Keratinocyte (primary cell): Measurements from ENCODE around the gene WNT7B.

ENCODE experiments used
- EZH2 ChIP-seq: IDR thresholded peaks from one replicate; pipeline ENCODE4 v1.6.1; 2012; ENCODE audit warnings: inconsistent platforms, mild to moderate bottlenecking, low read length, moderate library complexity
- TF ChIP-seq, protein P1 (sequence below), 3 experiments: IDR thresholded peaks in 1 of 3; conservative IDR thresholded peaks in 1 of 3; optimal IDR thresholded peaks in 1 of 3; 2 replicates in 2 of 3; 3 replicates in 1 of 3; pipeline versions ENCODE3 to v1.5.1; 2011; ENCODE audit warnings: low read length in 3 of 3, mild to moderate bottlenecking in 3 of 3, moderate library complexity in 2 of 3, control low read depth in 1 of 3, inconsistent platforms in 1 of 3; ENCODE audit not compliant: insufficient read depth in 2 of 3; ENCODE audit errors: extremely low read depth in 1 of 3

DNA sequence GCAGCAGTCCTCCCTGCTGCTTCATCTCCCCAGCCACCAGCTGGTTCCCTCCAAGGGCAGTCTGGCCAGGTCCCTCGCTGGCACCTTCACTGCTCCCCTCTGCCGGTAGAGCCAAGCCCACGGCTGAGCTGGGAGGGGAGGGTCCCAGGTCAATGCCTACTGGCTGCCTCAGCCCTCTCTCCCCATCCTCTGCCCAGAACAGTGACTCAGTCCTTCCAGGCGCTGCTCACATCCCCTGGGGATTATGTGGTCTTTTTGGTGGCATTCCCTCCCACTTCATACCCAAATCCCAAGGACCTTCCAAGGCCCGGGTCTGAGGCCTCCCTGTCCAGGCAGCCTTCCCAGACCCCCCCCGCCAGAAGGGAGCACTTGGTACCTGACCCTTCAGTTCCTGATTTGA is 44.9 kb downstream of the WNT7B start:
- TF ChIP-seq, protein P1, sequence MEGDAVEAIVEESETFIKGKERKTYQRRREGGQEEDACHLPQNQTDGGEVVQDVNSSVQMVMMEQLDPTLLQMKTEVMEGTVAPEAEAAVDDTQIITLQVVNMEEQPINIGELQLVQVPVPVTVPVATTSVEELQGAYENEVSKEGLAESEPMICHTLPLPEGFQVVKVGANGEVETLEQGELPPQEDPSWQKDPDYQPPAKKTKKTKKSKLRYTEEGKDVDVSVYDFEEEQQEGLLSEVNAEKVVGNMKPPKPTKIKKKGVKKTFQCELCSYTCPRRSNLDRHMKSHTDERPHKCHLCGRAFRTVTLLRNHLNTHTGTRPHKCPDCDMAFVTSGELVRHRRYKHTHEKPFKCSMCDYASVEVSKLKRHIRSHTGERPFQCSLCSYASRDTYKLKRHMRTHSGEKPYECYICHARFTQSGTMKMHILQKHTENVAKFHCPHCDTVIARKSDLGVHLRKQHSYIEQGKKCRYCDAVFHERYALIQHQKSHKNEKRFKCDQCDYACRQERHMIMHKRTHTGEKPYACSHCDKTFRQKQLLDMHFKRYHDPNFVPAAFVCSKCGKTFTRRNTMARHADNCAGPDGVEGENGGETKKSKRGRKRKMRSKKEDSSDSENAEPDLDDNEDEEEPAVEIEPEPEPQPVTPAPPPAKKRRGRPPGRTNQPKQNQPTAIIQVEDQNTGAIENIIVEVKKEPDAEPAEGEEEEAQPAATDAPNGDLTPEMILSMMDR (optimal IDR thresholded peaks at IDR 0.05 in 1 of 3, IDR thresholded peaks at IDR 0.05 in 1 of 3, conservative IDR thresholded peaks at IDR 0.05 in 1 of 3; ENCODE audit: extremely low read depth in 1 of 3, insufficient read depth in 2 of 3, low read length in 3 of 3) = no peak
- no peak for TF ChIP-seq EZH2
